Kidney (tissue), 14 donors: ENCODE results near the gene CTSA. TPM values are rescaled to one million over a fixed set of nuclear protein-coding genes. Genes with fewer than 3 reads are reported as not detected.

Experiments used
- DNase-seq, 5 donors: peaks; one replicate each; pipeline ENCODE4 v3.0.0-alpha.2; 2013 to 2020
- FAIRE-seq: peaks from 2 replicates; lab custom pipeline; 2012; peaks lifted over from hg19 to GRCh38; lab: Jason Lieb, UNC
- H3K27ac ChIP-seq, 2 donors: one replicate each; pipeline ENCODE4 v1.7.0; 2013; ENCODE audit warnings: low read depth in 2 of 2, low read length in 2 of 2, inconsistent platforms in 1 of 2
- H3K27me3 ChIP-seq: one replicate; pipeline ENCODE4 v1.7.1; 2013; ENCODE audit warnings: low read length, inconsistent platforms; ENCODE audit not compliant: control insufficient read depth, insufficient read depth
- H3K36me3 ChIP-seq, 3 donors: one replicate each; pipeline versions ENCODE4 v1.7.0 to v1.7.1; 2013; ENCODE audit warnings: low read length in 3 of 3, control low read depth in 1 of 3, inconsistent platforms in 1 of 3; ENCODE audit not compliant: insufficient read depth in 3 of 3, control insufficient read depth in 2 of 3
- H3K4me1 ChIP-seq, 3 donors: one replicate each; pipeline versions ENCODE4 v1.7.0 to v1.7.1; 2013; ENCODE audit warnings: low read length in 3 of 3, inconsistent platforms in 1 of 3, low read depth in 1 of 3; ENCODE audit not compliant: control insufficient read depth in 2 of 3, insufficient read depth in 2 of 3
- H3K4me3 ChIP-seq, 3 donors: one replicate each; pipeline versions ENCODE4 v1.7.0 to v1.8.1; 2013; ENCODE audit warnings: low read length in 3 of 3, control low read depth in 1 of 3, inconsistent platforms in 1 of 3
- H3K9ac ChIP-seq, 3 donors: one replicate each; pipeline versions ENCODE4 v1.7.0 to v1.7.1; 2013; ENCODE audit warnings: low read length in 3 of 3, control low read depth in 1 of 3, inconsistent platforms in 1 of 3
- H3K9me3 ChIP-seq, 3 donors: one replicate each; pipeline versions ENCODE4 v1.7.0 to v1.7.1; 2013; ENCODE audit warnings: low read length in 3 of 3, control low read depth in 1 of 3, inconsistent platforms in 1 of 3; ENCODE audit not compliant: control insufficient read depth in 2 of 3, insufficient read depth in 1 of 3
- intact Hi-C: fragments of 100-400 bp; cut with DNase I; formaldehyde crosslinking; loops from one replicate; pipeline ENCODE4 v1.11.1; 2022
- polyA plus RNA-seq: library from polyadenylated mRNA; stranded (reverse); fragments of 350-450 nt; fragmentation: Illumina TruSeq; extraction: RNeasy Lipid Tissue Mini Kit (QIAGEN cat#74804); gene quantifications from one replicate; pipeline ENCODE4 v1.2.3, GENCODE V29; 2014; ENCODE audit warnings: low read depth, low replicate concordance; ENCODE audit not compliant: insufficient read depth
- total RNA-seq: library from RNA; stranded (reverse); fragmentation: NEBNext Ultra II Directional; extraction: Animal tissue kit (Norgen Biotek cat#: 25700); gene quantifications from one replicate; pipeline ENCODE4 v1.2.1, GENCODE V29; 2021
- TF ChIP-seq, protein P1 (sequence below): IDR thresholded peaks from 3 replicates; pipeline ENCODE4 v1.5.1; 2012; ENCODE audit warnings: mild to moderate bottlenecking, moderate library complexity, borderline replicate concordance; ENCODE audit not compliant: insufficient read depth; ENCODE audit errors: extremely low read depth
- donor health status: control.
- donor health status: control.
- donor health status: control.
- donor health status: control.
- donor health status: control.
- donor health status: DM: yes; HTN: yes; CAD: no.
- donor health status: Normal renal cell carcinoma (clear cell type).

CTSA gene
- total and polyA plus RNA-seq, 2 donors from 2014 or later, result 180 to 408 TPM

DNA sequence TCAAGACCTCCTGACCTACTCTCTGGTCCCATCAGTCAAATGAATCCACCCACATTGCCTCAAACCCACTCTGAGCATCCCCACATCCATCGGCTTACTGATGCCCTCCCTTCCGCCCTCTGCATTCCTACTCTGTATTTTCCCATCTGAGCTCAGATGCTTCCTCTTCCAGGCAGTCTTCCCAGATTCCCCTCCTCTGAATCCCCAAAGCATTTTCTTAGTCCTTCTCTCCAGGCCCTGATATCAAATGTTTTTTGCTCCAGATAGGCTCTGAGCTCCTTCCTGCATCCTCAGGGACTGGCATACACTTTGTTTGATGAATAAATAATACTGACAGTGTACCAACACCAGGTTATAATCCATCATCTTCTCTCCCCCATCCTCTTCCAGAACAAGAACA, 16.9 kb downstream of the CTSA start:
- Histone ChIP-seq H3K27me3 (no peaks in the 10 kb centered on the region), H3K27ac (no peak overlapping the region), H3K4me3 (no peak overlapping the region), H3K4me1 (peaks cover 0 to 6% (median 0%) of the 10 kb centered on the region in 3 donors), H3K9ac (no peak overlapping the region), H3K9me3 (no peaks in the 10 kb centered on the region), H3K36me3 (no peaks in the 10 kb centered on the region)
- DNase-seq (peak in 1 of 5 donors; percentile 6), FAIRE-seq (no peak)
- TF ChIP-seq, protein P1, sequence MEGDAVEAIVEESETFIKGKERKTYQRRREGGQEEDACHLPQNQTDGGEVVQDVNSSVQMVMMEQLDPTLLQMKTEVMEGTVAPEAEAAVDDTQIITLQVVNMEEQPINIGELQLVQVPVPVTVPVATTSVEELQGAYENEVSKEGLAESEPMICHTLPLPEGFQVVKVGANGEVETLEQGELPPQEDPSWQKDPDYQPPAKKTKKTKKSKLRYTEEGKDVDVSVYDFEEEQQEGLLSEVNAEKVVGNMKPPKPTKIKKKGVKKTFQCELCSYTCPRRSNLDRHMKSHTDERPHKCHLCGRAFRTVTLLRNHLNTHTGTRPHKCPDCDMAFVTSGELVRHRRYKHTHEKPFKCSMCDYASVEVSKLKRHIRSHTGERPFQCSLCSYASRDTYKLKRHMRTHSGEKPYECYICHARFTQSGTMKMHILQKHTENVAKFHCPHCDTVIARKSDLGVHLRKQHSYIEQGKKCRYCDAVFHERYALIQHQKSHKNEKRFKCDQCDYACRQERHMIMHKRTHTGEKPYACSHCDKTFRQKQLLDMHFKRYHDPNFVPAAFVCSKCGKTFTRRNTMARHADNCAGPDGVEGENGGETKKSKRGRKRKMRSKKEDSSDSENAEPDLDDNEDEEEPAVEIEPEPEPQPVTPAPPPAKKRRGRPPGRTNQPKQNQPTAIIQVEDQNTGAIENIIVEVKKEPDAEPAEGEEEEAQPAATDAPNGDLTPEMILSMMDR, result no peak
- intact Hi-C loops, result no loop called here

DNA sequence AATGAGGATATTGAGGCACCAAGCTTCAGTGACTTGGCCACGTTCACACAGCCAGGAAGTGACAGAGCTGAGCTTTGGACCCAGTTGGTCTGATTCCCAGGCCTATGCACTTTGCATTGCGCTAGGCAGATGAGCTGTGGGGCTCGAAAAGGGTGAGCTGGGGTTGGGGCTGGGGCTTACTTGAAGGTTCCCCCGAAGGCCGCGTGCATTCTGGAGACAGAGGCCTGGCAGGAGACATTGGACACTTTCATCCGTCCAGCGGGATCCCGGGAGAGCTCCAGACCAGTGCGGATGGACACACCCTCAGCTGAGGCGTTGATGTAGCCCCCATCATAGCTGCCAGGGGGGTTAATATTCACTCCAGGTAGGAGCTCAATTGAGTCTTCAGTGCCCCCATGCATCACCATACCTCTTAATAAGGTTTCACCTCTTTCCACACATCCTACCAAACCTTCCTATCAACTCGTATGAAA, 18.2 kb downstream of the CTSA start:
- no peaks in the 10 kb centered on the region for H3K9me3 ChIP-seq
- intact Hi-C loops, result no loop called here
- no peak overlapping the region for H3K9ac ChIP-seq
- DNase-seq, result peak in 2 of 5 donors; percentile 52 to 67
- no peaks in the 10 kb centered on the region for H3K27me3 ChIP-seq
- H3K4me1 ChIP-seq, result peaks cover 0 to 6% (median 0%) of the 10 kb centered on the region in 3 donors
- H3K27ac ChIP-seq, result no peak overlapping the region
- H3K4me3 ChIP-seq, result no peak overlapping the region
- TF ChIP-seq, protein P1, result no peak
- FAIRE-seq, result no peak
- H3K36me3 ChIP-seq, result no peaks in the 10 kb centered on the region

DNA sequence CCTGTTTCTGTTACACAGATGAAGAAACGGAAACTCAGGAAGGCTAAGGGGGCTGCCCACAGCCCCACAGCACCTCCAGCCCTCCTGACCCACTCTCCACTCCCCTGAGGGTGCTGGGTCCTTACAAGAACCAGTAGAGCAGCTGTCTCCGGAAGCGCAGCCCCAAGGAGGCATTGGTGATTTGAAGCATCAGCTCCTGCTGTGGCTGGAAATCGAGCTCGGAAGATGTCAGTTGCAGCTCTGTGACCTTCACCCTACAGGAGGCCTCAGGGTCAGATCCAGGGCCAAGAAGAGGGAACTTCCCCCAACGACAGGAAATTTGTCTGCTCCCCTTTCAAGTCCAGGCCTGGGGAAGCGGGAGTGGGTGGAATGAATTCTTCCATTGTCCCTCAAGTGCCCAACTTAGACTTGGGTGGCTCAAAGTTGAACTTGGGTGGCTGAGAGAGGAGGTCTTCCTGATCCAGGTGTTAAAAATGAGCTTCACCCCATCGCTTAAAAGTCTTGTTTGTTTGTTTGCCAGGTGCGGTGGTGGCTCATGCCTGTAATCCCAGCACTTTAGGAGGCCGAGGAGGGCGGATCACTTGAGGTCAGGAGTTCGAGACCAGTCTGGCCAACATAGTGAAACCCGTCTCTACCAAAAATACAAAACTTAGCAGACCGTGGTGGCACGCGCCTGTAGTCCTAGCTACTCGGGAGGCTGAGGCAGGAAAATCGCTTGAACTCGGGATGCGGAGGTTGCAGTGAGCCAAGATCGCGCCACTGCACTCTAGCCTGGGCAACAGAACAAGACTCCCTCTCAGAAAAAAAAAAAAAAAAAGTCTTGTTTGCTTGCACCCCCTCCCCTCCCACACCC, 18.9 kb downstream of the CTSA start:
- H3K9ac ChIP-seq, result no peak overlapping the region
- H3K4me1 ChIP-seq, result peaks cover 0 to 8% (median 0%) of the 10 kb centered on the region in 3 donors
- H3K4me3 ChIP-seq, result no peak overlapping the region
- intact Hi-C loops, result no loop called here
- no peaks in the 10 kb centered on the region for H3K36me3 ChIP-seq
- H3K27me3 ChIP-seq, result no peaks in the 10 kb centered on the region
- no peaks in the 10 kb centered on the region for H3K9me3 ChIP-seq
- peak overlapping the region in 1 of 2 donors; percentile 65 for H3K27ac ChIP-seq
- TF ChIP-seq, protein P1, result no peak
- DNase-seq (peak in 1 of 5 donors; percentile 56), FAIRE-seq (no peak)
